Measurements from ENCODE around the gene AFDN.

AFDN gene

GRCh38 chr6:167795321-167795811 is 31.3 kb upstream of the AFDN start:
- no peak for DNase-seq

GRCh38 chr6:167795874-167796191 is 30.9 kb upstream of the AFDN start:
- no peak for DNase-seq

- no peak for DNase-seq
Observed at GRCh38 chr6:167796192-167796981, 30.3 kb upstream of the AFDN start.

GRCh38 chr6:167797011-167797471 is 29.7 kb upstream of the AFDN start:
- no peak for DNase-seq

DNA sequence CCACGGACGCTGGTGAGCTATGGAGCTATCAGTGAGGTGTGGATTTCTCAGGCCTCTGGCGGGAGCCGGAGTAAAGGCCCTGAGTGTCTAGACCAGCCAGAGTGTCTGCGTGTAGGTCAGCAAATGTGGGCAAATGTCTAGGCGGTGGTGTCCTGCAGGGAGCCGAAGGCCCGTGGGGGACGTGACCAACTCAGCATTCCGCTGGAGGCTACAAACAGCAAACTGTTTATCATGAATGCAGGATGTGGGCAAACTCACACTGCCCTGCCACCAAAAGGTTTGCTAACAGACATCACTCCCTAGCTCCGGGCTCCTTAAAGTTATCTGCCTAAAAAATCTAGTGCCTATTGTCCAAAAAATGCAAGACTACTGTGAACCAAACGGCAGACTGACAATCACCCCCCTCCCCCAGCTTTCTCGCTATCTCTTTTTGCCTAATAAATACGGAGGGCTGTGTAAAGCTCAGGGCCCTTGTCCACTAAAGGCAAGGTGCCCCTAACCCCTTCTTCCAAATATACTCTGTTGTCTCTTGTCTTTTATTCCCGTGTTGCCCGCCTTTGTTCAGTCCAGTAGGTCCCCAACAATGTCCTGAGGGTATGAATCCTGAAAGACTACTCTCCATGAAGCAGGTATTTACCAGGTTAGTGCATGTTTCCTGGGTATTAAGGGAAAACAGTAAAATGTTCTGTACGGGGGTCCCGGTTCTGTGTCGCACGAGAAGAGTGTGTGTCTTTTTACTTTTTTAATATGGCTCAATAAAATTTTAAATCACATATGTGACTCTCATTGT is 29.0 kb upstream of the AFDN start:
- DNase-seq = no peak

DNA sequence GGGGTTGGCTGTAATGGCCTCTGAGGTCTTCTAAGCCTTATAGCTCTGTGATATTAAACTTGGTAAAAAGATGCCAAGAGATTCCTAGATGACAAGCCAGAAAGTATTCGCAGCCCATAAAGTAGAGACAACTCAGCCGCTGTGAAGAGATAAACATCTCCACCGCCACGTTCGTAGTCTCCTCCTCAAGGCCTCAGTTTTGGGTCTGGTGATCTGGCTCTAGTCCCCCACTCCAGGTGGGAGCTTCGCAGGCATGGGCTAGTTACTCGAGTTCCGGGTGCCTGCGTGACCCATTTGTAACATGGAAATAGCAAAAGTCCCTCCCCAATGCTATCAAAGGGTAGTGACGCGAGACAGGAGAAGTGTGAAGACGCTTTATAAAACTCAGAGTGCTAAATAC is 28.3 kb upstream of the AFDN start:
- no peak for DNase-seq

DNA sequence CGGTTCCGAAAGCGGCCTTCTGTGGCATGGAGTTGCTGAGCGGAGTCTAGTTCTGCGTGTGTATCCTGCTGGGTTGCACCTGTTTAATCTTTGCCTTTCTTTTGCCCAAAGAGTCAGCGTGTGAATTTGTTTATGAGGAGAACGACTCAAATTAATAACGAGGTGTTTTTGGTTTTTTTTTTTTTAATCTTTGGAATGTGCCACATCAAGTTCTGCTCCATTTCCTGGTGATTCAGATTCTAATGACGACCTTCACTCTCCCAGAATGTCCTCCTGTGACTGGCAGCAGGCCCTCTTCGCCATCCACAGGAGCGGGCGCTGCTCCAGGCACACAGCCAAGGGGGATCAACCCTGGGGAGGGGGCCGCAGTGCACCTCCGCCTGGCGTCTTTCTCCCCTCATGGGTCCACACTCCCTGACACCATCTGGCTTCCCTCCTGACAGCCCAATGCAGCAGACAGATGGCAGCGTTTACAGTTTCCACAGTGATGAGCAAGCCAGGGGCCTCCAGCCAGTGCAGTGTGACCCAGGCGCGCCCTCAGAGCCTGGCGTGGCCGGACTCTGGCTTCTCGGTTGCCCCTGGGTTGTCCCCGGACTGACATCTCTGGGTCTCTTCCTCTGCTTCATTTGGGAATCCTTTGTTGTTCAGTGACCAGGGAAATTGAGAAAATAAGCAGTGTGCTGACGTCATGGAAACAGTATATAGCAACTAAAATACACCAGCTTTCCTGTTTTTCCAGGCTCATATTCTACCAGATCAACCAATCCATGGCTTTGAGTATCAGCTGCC is 27.5 kb upstream of the AFDN start:
- DNase-seq = no peak

DNA sequence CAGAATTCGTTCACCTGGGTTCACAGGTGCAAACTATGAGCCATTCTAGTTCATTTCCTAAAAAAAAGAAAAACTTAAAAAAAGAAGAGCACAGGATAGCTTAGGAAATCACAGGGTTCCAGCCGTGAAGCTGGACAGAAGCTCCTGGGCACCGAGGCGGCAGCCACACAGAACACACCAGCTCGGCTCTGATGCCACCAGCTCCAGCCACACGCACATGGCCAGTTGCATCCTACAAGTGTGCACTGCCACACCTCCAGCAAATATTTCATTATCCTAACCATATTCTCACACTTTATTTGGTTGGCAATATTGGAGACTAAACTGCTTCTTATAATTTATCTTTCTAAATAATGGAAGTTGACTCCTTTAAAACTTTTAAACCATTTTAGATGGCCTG is 26.2 kb upstream of the AFDN start:
- DNase-seq = no peak

GRCh38 chr6:167801263-167801662 is 25.4 kb upstream of the AFDN start:
- no peak for DNase-seq

- no peak for DNase-seq
Observed at GRCh38 chr6:167802339-167802738, 24.4 kb upstream of the AFDN start.

- no peak for DNase-seq
Observed at GRCh38 chr6:167803816-167804215, 22.9 kb upstream of the AFDN start.

GRCh38 chr6:167804281-167805013 is 22.3 kb upstream of the AFDN start:
- DNase-seq = no peak

GRCh38 chr6:167805349-167806060 is 21.2 kb upstream of the AFDN start:
- DNase-seq = no peak

GRCh38 chr6:167806061-167806700 is 20.5 kb upstream of the AFDN start:
- no peak for DNase-seq

- DNase-seq = no peak
Observed at GRCh38 chr6:167807200-167807599, 19.5 kb upstream of the AFDN start.

DNA sequence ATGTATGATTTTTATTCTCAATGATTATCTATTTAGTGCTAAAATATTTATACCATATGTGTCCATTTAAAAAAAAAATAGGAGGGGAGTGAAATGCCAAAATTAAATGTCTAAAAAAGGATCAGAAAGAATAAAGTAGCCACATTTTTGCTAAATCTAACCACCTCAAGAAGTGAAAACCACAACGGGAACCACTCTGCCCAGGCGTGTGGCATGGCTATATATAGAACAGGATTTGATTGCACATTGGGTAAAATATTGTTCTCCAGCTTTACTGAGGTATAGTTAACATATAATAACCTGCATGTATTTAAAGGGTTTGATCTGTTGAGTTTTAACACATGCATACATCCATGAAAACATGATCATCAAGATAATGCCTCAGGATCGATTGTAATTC is 19.0 kb upstream of the AFDN start:
- no peak for DNase-seq

DNA sequence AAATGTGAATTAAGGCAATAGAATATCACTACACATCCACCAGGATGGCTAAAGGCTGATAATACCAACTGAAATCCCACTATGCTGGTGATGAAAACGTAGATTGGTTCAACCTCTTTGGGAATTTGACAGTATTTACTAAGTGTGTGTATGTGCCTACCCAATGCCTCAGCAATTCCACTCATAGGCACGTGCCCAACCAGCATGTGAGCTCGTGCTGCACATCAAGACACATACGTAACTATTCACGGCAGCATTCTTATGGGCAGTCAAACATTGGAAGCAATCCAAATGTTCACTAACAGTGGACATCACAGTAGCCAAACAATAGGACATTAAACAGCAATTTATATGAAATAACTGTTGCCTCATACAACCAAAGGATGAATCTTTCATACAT is 15.7 kb upstream of the AFDN start:
- no peak for DNase-seq

- no peak for DNase-seq
Observed at GRCh38 chr6:167811442-167812087, 15.1 kb upstream of the AFDN start.

- DNase-seq = no peak
Observed at GRCh38 chr6:167812088-167812487, 14.6 kb upstream of the AFDN start.

DNA sequence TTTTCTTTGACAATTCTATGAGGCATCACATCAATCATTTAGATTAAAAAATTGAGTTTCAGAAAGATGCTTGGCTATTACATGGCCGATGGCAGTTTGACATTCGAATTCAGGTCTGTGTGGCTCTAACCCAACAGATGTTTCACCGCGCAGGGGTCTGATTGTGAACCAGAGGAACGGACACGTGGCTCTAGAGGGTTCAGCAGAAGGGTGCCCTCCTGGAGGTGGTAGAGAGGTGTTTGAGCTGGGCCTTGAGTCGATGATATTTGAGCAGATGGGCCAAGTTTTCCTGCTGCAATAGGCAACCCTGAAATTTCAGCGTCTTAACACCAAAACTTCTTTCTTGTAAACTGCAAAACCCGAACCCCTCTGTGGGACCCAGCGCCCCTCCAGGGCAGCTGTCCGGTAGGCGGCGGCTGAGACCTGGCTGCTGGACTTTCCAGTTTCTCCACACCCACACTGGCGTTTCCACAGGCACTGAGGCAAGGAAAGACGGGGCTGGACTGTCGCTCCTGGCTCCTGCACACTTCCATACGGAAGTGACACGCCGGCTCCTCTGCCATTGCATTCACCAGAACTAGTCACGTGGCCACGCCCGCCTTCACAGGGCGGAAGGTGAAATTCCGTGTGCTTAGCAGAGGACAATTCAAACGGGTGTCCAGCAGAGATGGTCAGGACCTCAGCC is 11.3 kb upstream of the AFDN start:
- no peak for DNase-seq

Data from activated T-cell treated with anti-CD3 and anti-CD28 coated beads for 4 hours (primary cell).